NCI-H146 (cell line): ENCODE data around the gene TIMM13.
A peak's percentile ranks its signal among the peaks of the same experiment; 100 is the strongest.

ENCODE experiments used
- DNase-seq: peaks from one replicate; lab custom pipeline; 2025; lab: John Stamatoyannopoulos, UW

TIMM13 gene

GRCh38 chr19:2382530-2383222 is 44.7 kb downstream of the TIMM13 start:
- no peak for DNase-seq

GRCh38 chr19:2381148-2381820 is 46.1 kb downstream of the TIMM13 start:
- peak; percentile 71 for DNase-seq

GRCh38 chr19:2380567-2380966 is 46.8 kb downstream of the TIMM13 start:
- no peak for DNase-seq

GRCh38 chr19:2376784-2377519 is 50.4 kb downstream of the TIMM13 start:
- DNase-seq: peak; percentile 50
